GM23338 (cell line): Measurements from ENCODE around the gene ITGB3. TPM values are rescaled to one million over a fixed set of nuclear protein-coding genes. Genes with fewer than 3 reads are reported as not detected.

Source experiments
- ATAC-seq: fragments of 200-7000 bp; cut with Tn5 transposase; 3 replicates; pipeline ENCODE4 v1.9.1; 2020
- DNase-seq: peaks from one replicate; pipeline ENCODE4 v3.0.0-alpha.2; 2015; ENCODE audit warnings: low spot score
- H2AFZ ChIP-seq: fragments of 200-600 bp; sonication (generic); 2 replicates; pipeline ENCODE4 v1.8.0; 2016; ENCODE audit warnings: antibody characterized with exemption, mild to moderate bottlenecking, moderate library complexity
- H3F3A ChIP-seq: fragments of 200-600 bp; sonication (generic); replicated peaks from 2 replicates; pipeline ENCODE4 v1.8.0; 2017; ENCODE audit warnings: antibody characterized with exemption, mixed run types, low read depth
- H3K27ac ChIP-seq: fragments of 200-600 bp; sonication (generic); 2 replicates; pipeline ENCODE4 v1.6.1; 2016; ENCODE audit warnings: low read depth
- H3K27me3 ChIP-seq: fragments of 200-600 bp; sonication (generic); 2 replicates; pipeline ENCODE4 v1.8.0; 2016; ENCODE audit warnings: mild to moderate bottlenecking, mixed run types, moderate library complexity; ENCODE audit not compliant: insufficient read depth
- H3K36me3 ChIP-seq: fragments of 200-600 bp; sonication (generic); 2 replicates; pipeline ENCODE4 v1.8.0; 2016; ENCODE audit warnings: mild to moderate bottlenecking; ENCODE audit not compliant: insufficient read depth
- H3K4me1 ChIP-seq: fragments of 200-600 bp; sonication (generic); 2 replicates; pipeline ENCODE4 v1.8.0; 2016; ENCODE audit warnings: mild to moderate bottlenecking, moderate library complexity; ENCODE audit not compliant: insufficient read depth
- H3K4me2 ChIP-seq: fragments of 200-600 bp; sonication (generic); 2 replicates; pipeline ENCODE4 v1.7.1; 2017; ENCODE audit warnings: mixed run types
- H3K4me3 ChIP-seq: fragments of 200-600 bp; sonication (generic); 2 replicates; pipeline ENCODE4 v1.6.1; 2016; ENCODE audit warnings: mixed run types
- H3K79me2 ChIP-seq: fragments of 200-600 bp; sonication (generic); replicated peaks from 2 replicates; pipeline ENCODE4 v1.8.0; 2017; ENCODE audit warnings: mild to moderate bottlenecking; ENCODE audit not compliant: insufficient read depth
- H3K9me2 ChIP-seq: fragments of 200-600 bp; sonication (generic); 2 replicates; pipeline ENCODE4 v1.8.0; 2017; ENCODE audit not compliant: insufficient read depth
- H4K20me1 ChIP-seq: fragments of 200-600 bp; sonication (generic); replicated peaks from 2 replicates; pipeline ENCODE4 v1.8.0; 2017; ENCODE audit warnings: mild to moderate bottlenecking; ENCODE audit not compliant: insufficient read depth
- H3K27ac Mint-ChIP-seq: 2 replicates; pipeline ENCODE4 v1.8.0; 2020; ENCODE audit warnings: inconsistent platforms, mild to moderate bottlenecking, moderate library complexity, mixed read lengths
- H3K27me3 Mint-ChIP-seq: 3 replicates; pipeline ENCODE4 v1.8.0; 2022; ENCODE audit warnings: low read depth, mild to moderate bottlenecking, moderate library complexity, mixed read lengths, inconsistent platforms; ENCODE audit not compliant: insufficient read depth, poor library complexity
- H3K36me3 Mint-ChIP-seq: 3 replicates; pipeline ENCODE4 v1.8.0; 2021; ENCODE audit warnings: low read depth, mild to moderate bottlenecking, inconsistent platforms, moderate library complexity, mixed read lengths
- H3K4me1 Mint-ChIP-seq: 3 replicates; pipeline ENCODE4 v1.8.0; 2020; ENCODE audit warnings: mild to moderate bottlenecking, inconsistent platforms, mixed read lengths
- H3K4me3 Mint-ChIP-seq: 3 replicates; pipeline ENCODE4 v1.8.0; 2021; ENCODE audit warnings: moderate library complexity, mild to moderate bottlenecking, inconsistent platforms, mixed read lengths
- H3K9me3 Mint-ChIP-seq: 3 replicates; pipeline ENCODE4 v1.8.0; 2020; ENCODE audit warnings: moderate library complexity, mild to moderate bottlenecking, inconsistent platforms, mixed read lengths
- CREB1 ChIP-seq: fragments of 250-450 bp; sonication (Bioruptor Pico); IDR thresholded peaks from 2 replicates; pipeline ENCODE4 v1.5.0; 2020; ENCODE audit warnings: low read depth, mild to moderate bottlenecking, moderate library complexity
- CTCF ChIP-seq, 2 experiments: fragments of 200-600 bp in 1 of 2; sonication (generic) in 1 of 2; conservative IDR thresholded peaks; 2 replicates each; pipeline versions ENCODE4 v1.5.1 to v1.6.1; 2016 to 2017; ENCODE audit warnings: antibody characterized with exemption in 2 of 2, low read depth in 2 of 2, mild to moderate bottlenecking in 2 of 2, moderate library complexity in 1 of 2
- ETS1 ChIP-seq: IDR thresholded peaks from 2 replicates; pipeline ENCODE4 v1.6.1; 2016; ENCODE audit warnings: antibody characterized with exemption
- EZH2 ChIP-seq: fragments of 200-600 bp; sonication (generic); IDR thresholded peaks from one replicate; pipeline ENCODE4 v1.8.0; 2017; ENCODE audit warnings: antibody characterized with exemption, mild to moderate bottlenecking, low read depth; ENCODE audit not compliant: unreplicated experiment
- EZH2phosphoT487 ChIP-seq: fragments of 200-600 bp; sonication (generic); IDR thresholded peaks from one replicate; pipeline ENCODE4 v1.8.1; 2018; ENCODE audit warnings: antibody characterized with exemption; ENCODE audit not compliant: unreplicated experiment
- JUNB ChIP-seq: IDR thresholded peaks from one replicate; pipeline ENCODE4 v1.6.1; 2016; ENCODE audit warnings: antibody characterized with exemption; ENCODE audit not compliant: unreplicated experiment
- NANOG ChIP-seq: IDR thresholded peaks from 2 replicates; pipeline ENCODE4 v1.6.1; 2016; ENCODE audit warnings: antibody characterized with exemption, borderline replicate concordance
- POLR2AphosphoS5 ChIP-seq: IDR thresholded peaks from 2 replicates; pipeline ENCODE4 v1.6.1; 2016; ENCODE audit warnings: antibody characterized with exemption, low read depth
- REST ChIP-seq: IDR thresholded peaks from one replicate; pipeline ENCODE4 v1.6.1; 2018; ENCODE audit warnings: antibody characterized with exemption; ENCODE audit not compliant: unreplicated experiment
- STAT1 ChIP-seq: IDR thresholded peaks from one replicate; pipeline ENCODE4 v1.6.1; 2016; ENCODE audit warnings: antibody characterized with exemption; ENCODE audit not compliant: unreplicated experiment
- ZNF114 ChIP-seq: fragments of 250-450 bp; sonication (Bioruptor Pico); IDR thresholded peaks from 2 replicates; pipeline ENCODE4 v1.5.0; 2020; ENCODE audit warnings: mild to moderate bottlenecking, moderate library complexity
- ZNF331 ChIP-seq: fragments of 250-450 bp; sonication (Bioruptor Pico); IDR thresholded peaks from 2 replicates; pipeline ENCODE4 v1.5.0; 2020; ENCODE audit warnings: low read depth, mild to moderate bottlenecking, moderate library complexity
- ZNF462 ChIP-seq: fragments of 250-450 bp; sonication (Bioruptor Pico); IDR thresholded peaks from 2 replicates; pipeline ENCODE4 v1.5.0; 2020; ENCODE audit warnings: mild to moderate bottlenecking, moderate library complexity
- polyA plus RNA-seq: library from polyadenylated mRNA; unstranded; fragments of >200 nt; fragmentation: Nextera tagmentation; extraction: Ambion mirVana; gene quantifications from 2 replicates; pipeline ENCODE4 v1.2.1, GENCODE V29; 2016
- total RNA-seq: library from RNA; depleted of rRNA; stranded (reverse); fragments of >200 nt; shearing (Covaris generic); gene quantifications from 2 replicates; pipeline ENCODE4 v1.2.3, GENCODE V29; 2014

Gene ITGB3
- total and polyA plus RNA-seq, 2 experiments from 2014 or later: 0.52 TPM; not detected in 1

- Histone ChIP-seq H3K36me3 (no peaks in the 10 kb centered on the region), H3K4me2 (no peak overlapping the region), H3K27me3 (peaks cover 62% of the 10 kb centered on the region), H3K79me2 (no peaks in the 10 kb centered on the region), H3K9me2 (no peaks in the 10 kb centered on the region), H3K4me3 (no peak overlapping the region), H4K20me1 (peaks cover 3% of the 10 kb centered on the region), H3F3A (0 out of 2 replicates have a peak, but pooled peaks cover 5% of the 10 kb centered on the region), H3K4me1 (peaks cover 8% of the 10 kb centered on the region; the same call in 1 of the 2 replicates), H3K27ac (no peak overlapping the region), H2AFZ (no peak overlapping the region)
- H3K27ac Mint-ChIP-seq: no peak overlapping the region
- ATAC-seq (no peak), DNase-seq (no peak)
- no peak for TF ChIP-seq JUNB
- no peak for TF ChIP-seq CTCF (conservative IDR thresholded peaks at IDR 0.05; ENCODE audit: low read depth in 2 of 2)
- TF ChIP-seq ETS1: no peak
- TF ChIP-seq ZNF114 (CRISPR knock-in tag): no peak
- no peak for TF ChIP-seq POLR2AphosphoS5
- TF ChIP-seq EZH2phosphoT487: no peak
- TF ChIP-seq STAT1: no peak
- no peak for TF ChIP-seq EZH2
- TF ChIP-seq ZNF331: no peak
- TF ChIP-seq REST: no peak
- TF ChIP-seq ZNF462 (CRISPR knock-in tag): no peak
- no peak for TF ChIP-seq NANOG
- no peak for TF ChIP-seq CREB1 (CRISPR knock-in tag)
- peaks cover 30% of the 10 kb centered on the region for H3K27me3 Mint-ChIP-seq
- peaks cover 25% of the 10 kb centered on the region for H3K4me1 Mint-ChIP-seq
- no peaks in the 10 kb centered on the region; the same call in 2 of the 3 replicates for H3K36me3 Mint-ChIP-seq
- peaks cover 8% of the 10 kb centered on the region for H3K9me3 Mint-ChIP-seq
- H3K4me3 Mint-ChIP-seq: no peak overlapping the region; the same call in 2 of the 3 replicates
Measured at GRCh38 chr17:47252209-47252608, 1.4 kb upstream of the ITGB3 start.
